ENCODE data around the gene MYO9B.

The MYO9B gene

DNA sequence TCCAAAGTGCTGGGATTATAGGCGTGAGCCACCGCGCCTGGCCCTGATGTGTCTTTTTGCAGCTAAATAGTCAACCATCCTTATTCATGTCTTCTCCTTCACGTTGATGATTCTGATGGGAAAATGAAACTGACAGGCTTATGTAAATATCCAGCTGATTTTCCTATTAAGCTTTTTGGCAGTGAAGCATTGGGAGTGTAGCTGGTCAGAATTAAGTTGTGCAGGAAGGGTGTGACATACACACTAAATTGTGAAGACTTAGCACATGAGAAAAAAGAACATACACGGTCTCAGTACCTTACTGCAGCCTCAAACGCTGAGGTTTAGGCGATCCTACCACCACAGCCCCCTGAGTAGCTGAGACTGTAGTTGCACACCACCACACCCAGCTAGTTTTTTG, 89.1 kb downstream of the MYO9B start:
- H3K4me3 ChIP-seq (replicated peaks; ENCODE audit: low read depth, low read length), result no peak overlapping the region
- DNase-seq (ENCODE audit: extremely low read depth, low read depth), result no peak
- no peak for TF ChIP-seq CTCF (IDR thresholded peaks at IDR 0.05; ENCODE audit: low read depth, low read length, missing control alignments)

DNA sequence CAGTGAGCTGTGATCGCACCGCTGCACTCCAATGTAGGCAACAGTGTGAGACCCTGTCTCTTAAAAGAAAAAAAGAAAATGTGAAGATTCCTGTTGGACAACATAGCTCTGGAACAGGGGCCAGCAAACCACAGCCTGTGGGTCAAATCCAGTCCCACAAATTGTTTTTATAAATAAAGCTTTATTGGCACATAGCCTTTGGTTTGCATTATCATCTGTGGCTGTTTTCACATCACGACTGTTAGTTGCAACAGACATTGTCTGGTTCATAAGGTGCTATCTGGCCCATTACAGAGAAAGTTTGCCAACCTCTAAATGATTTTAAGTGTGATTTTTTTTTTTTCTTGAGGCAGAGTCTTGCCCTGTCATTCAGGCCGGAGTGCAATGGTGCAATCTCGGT, 90.1 kb downstream of the MYO9B start:
- no peak overlapping the region for H3K4me3 ChIP-seq (replicated peaks; ENCODE audit: low read depth, low read length)
- no peak for TF ChIP-seq CTCF (IDR thresholded peaks at IDR 0.05; ENCODE audit: low read depth, low read length, missing control alignments)
- no peak for DNase-seq (ENCODE audit: extremely low read depth, low read depth)

- TF ChIP-seq CTCF (IDR thresholded peaks at IDR 0.05; ENCODE audit: low read depth, low read length, missing control alignments), result no peak
- H3K4me3 ChIP-seq (replicated peaks; ENCODE audit: low read depth, low read length), result no peak overlapping the region
- no peak for DNase-seq (ENCODE audit: extremely low read depth, low read depth)
Observed at GRCh38 chr19:17170538-17171297, 95.1 kb downstream of the MYO9B start.

- no peak for TF ChIP-seq CTCF (IDR thresholded peaks at IDR 0.05; ENCODE audit: low read depth, low read length, missing control alignments)
Observed at GRCh38 chr19:17171874-17172273, 96.3 kb downstream of the MYO9B start.

DNA sequence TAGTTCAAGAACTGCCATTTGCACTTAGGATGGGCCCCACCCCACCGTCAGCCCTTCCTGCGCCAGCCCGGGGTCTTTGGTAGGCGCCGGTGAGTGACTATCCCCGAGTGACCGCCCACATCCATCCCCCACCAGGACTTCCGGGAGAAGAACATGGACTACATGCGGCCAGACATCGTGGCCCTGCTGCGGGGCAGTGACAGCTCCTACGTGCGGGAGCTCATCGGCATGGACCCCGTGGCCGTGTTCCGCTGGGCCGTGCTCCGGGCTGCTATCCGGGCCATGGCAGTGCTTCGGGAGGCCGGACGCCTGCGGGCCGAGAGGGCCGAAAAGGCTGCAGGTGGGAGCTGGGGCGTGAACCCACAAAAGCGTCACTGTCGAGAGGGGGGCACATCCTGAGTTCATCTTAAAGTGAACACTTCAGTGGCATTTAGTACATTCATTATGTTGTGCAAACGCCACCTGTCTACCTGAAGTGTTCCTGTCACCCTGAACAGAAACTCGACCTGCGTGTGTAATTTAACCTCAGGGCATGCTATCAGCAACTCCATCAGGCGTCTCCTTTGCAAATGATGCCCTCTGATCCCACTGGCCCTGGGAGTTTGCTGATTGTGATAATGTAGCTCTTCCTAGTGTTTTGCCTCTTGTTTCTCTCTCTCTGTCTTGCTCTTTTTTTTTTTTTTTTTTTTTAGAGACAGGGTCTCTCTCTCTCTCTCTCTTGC, 97.2 kb downstream of the MYO9B start:
- TF ChIP-seq CTCF (IDR thresholded peaks at IDR 0.05; ENCODE audit: low read depth, low read length, missing control alignments), result no peak
- no peak for DNase-seq (ENCODE audit: extremely low read depth, low read depth)
- no peak overlapping the region for H3K4me3 ChIP-seq (replicated peaks; ENCODE audit: low read depth, low read length)

More at GRCh38 chr19:17171874-17172273, 96.3 kb downstream of the MYO9B start:
- no peak overlapping the region for H3K4me3 ChIP-seq (replicated peaks; ENCODE audit: low read depth, low read length)
- DNase-seq (ENCODE audit: extremely low read depth, low read depth), result no peak

DNA sequence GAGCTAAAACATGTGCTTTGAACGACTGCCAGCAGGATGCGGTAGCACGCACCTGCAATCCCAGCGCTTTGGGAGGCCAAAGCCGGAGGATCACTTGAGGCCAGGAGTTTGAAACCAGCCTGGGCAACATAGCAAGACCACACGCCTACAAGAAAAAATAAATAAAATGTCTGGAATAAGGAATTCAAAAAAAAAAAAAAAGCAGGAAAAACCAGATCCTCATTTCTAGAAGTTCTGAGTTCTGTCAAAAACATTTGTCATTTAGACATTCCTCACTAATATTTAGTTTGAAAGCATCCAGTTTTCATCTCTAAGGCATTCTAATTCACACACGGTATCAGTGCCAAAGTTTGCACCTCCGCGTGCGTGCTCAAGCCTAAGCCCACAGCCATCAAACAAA, 102.7 kb downstream of the MYO9B start:
- H3K4me3 ChIP-seq (replicated peaks; ENCODE audit: low read depth, low read length), result no peak overlapping the region
- no peak for DNase-seq (ENCODE audit: extremely low read depth, low read depth)
- TF ChIP-seq CTCF (IDR thresholded peaks at IDR 0.05; ENCODE audit: low read depth, low read length, missing control alignments), result no peak
